ENCODE measurements around the gene RERE.

Gene RERE

DNA sequence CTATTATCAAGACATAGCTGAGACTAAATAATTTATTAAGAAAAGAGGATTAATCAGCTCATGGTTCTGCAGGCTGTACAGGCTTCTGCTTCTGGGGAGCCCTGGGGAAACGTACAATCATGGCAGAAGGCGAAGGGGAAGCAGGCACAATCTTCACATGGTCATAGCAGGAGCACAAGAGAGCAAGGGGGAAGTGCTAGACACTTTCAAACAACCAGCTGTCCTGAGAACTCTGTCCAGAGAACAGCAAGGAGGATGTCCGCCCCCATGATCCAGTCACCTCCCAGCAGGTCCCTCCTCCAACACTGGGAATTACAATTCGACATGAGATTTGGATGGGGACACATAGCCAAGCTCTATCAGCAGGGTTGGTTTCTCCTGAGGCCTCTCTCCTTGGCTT, 509.8 kb downstream of the RERE start:
- no peak for DNase-seq (ENCODE audit: low read depth in 2 of 2)

DNA sequence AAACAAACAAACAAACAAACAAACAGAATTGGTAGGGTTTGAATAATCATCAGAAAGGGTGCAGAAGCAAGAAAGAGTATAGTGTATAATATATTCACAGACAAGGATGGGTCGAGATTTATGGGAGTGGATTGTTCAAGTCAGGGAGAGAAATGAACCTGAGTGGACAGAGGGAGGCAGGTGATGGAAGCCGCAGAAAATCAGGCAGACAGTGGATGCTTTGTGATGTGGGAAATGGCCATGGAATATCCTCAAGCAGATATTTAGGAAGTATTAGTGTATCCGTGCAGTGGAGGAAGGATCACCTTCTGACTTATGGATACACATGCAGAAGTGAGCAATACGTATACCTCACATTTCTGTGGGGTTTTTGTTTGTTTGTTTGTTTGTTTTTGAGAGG, 513.6 kb downstream of the RERE start:
- DNase-seq (ENCODE audit: low read depth in 2 of 2), result no peak

DNA sequence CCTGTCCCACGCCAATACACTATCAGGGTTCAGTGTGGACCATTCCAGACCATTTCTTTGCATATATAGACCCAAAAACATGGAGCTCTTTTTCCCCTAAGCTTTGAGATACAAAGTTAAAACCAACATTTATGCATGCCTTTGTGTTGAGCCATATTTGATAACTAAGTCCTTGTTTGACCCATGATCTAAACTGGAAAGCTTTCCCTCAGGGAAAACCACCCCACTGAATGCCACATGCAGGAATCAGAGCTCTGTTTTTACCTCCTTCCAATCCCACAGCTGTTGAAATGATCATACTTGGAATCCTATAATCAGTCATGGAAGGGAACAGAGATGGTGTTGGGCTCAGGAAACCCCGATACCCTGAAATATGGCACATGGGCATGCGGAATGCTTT, 514.3 kb downstream of the RERE start:
- no peak for DNase-seq (ENCODE audit: low read depth in 2 of 2)

All from stimulated activated CD8-positive, alpha-beta memory T cell treated with anti-CD3 and anti-CD28 coated beads, Interleukin-15, amount 100 ng/mL, for 48 hours (primary cell).